Stimulated activated CD4-positive, alpha-beta T cell treated with anti-CD3 and anti-CD28 coated beads, Interleukin-1b, Interleukin-23, amount 100 ng/mL, for 1 hour (primary cell): Measurements from ENCODE around the gene EPHX1.

ENCODE experiments used
- DNase-seq, 2 donors: peaks; one replicate each; pipeline ENCODE4 v3.0.0-alpha.2; 2020; ENCODE audit warnings: low read depth in 2 of 2

The EPHX1 gene

GRCh38 chr1:225861834-225862580 lies 52.1 kb downstream of the EPHX1 start:
- DNase-seq: no peak

- DNase-seq: no peak
Observed at GRCh38 chr1:225862581-225862950, 52.6 kb downstream of the EPHX1 start.

- no peak for DNase-seq
Observed at GRCh38 chr1:225863167-225863566, 53.2 kb downstream of the EPHX1 start.

GRCh38 chr1:225865514-225865913 lies 55.6 kb downstream of the EPHX1 start:
- DNase-seq: no peak

DNA sequence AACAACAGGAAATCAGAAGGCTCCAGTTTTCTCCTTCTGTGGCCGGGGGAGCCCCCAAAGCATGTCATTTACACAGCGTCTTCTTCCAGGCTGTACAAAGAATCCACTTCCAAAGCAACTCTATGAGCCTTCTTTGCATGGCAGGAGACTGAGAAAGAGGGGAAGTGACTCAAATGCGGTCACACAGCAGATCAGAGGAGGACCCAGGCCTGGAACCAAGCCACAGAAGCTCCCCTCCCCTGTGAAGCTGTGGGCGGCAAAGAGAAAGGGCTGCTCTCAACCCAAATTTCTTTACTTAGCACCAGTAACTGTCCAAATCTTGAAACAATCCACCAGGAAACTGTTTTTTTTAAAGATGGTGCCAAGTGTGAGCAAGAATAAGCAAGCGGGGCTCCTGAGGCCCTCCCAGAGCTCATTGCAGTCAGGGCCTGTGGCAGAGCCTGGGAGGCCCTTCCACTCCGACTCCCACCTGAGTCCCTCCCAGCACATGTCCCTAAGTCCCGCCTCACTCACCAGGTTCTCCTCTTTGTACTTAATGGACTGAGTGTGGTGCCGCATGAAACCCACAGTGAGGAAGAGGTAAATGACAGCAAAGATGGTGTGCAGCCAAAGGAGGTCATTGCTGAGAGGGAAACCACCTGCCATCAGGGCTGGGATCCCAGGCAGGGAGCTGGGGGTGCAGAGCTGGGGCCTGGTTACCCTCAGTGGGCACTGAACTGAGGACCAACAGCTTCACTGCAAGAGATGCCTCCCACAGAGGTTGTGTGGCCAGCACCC lies 56.3 kb downstream of the EPHX1 start:
- peak; percentile 28 to 41 for DNase-seq

- DNase-seq: no peak
Observed at GRCh38 chr1:225866981-225867380, 57.1 kb downstream of the EPHX1 start.

DNA sequence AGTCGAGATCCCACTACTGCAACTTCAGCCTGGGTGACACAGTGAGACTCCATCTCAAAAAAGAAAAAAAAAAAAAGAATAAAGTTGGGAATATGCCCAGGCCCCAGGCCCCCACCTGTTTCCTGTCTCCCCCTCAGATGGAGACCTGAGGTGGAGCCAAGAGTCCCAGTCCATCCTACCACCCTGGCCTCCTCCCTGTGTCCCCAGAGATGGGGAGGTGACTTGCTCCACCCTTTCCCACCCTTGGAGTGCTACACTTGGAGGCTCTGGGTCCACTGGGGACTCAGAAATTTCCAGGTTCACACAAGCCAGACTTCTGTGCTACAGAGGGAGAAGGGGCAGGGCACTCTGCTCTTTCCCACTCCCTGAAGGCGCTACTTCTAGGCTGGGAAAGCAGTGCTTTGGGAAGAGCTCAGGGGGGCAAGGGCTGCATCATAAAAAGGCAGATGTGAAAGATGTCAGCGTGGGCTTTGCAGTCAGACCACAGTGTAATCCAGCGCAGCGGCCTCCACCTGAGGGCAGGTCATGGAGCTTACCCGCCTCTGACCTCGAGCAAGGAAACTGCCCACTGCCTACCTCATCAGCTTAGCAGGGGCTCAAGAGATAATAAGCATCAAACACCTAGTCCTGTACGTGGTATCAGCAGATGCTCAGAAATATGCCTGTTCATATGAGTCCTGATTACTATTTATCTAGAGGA lies 58.9 kb downstream of the EPHX1 start:
- no peak for DNase-seq

GRCh38 chr1:225870911-225871310 lies 61.0 kb downstream of the EPHX1 start:
- no peak for DNase-seq

GRCh38 chr1:225871359-225872074 lies 61.6 kb downstream of the EPHX1 start:
- DNase-seq: no peak

GRCh38 chr1:225872075-225872430 lies 62.1 kb downstream of the EPHX1 start:
- no peak for DNase-seq

DNA sequence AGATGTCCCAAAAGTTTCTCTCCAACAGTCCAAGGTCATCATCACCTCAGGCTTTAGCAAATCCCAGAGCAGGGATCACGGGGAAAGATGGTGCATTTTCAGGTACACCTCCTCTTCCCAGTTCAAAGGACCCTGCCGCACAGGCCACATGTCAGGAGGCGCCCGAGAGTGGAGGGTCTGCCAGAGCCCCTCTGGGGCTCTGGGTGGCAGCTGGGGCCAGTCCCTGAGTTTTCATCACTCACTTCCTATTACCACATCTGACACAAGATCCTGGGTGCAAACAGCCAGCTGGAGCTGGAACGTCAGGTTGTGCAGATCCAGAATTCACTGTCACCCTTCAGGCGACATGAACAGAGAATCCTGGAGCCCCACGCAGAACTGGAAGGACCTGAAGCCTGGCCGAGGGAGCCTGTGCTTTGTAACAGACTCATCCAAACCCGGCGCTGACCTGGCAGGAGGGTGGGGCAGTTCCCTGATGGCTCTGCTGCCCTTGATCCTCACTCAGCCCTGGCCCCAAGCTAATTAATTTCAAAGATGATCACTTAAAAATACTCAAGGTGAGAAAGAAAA lies 63.4 kb downstream of the EPHX1 start:
- DNase-seq: no peak

DNA sequence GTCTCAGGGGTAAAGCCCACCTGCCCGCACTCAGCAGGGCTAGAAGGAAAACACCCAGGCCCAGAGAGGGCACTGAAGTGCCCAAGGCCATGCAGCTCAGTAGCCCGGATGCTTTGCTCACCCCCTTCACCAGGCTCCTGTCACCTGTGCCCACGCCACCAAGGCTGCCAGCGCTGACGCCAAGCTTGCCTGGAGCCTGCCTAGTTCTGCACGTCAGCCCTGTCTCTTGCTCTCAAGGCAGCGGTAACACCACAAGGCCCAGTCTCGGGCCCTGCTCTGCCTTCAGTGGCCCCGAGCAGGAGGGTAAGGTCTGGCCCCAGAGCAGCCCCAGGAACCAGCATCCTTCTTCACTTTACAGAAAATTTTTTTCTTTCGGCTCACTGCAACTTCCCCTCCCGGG lies 64.5 kb downstream of the EPHX1 start:
- DNase-seq: no peak

DNA sequence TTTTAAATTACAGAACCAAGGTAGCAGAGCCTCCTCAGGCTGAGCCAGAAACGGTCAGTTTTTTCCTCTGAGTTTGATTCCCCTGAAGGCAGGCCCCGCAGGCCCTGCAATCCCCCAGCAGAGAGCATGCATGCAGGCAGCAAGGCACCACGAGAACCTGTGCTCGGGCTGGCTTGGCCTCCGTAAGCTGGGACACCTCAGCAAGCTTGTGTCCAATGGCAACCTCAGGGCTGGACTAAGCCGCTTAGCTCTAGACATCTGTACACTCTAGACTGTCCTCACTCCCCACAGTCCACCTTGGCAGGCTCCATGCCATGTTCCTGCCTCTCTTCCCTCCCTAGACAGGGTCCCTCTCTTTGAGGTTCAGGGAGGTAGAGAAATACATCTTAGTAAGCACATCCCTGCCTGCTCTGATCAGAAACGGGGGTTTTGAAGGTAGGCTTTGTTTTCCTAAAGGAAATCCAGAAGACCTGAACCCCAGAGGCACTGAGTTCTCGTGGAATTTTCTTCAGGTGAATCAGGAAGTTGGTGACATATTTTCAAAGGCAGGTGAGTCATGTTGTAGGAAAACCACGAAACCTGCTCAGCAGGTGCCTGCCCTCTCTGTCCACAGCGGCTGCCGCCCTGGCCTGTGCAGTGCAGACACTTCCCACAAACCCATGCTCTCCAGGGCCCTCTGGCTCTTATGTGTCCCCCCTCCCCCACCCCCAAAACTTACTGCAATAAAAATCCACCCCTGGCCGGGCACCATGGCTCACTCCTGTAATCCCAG lies 65.3 kb downstream of the EPHX1 start:
- DNase-seq: no peak

GRCh38 chr1:225876900-225877510 lies 67.1 kb downstream of the EPHX1 start:
- no peak for DNase-seq

- DNase-seq: no peak
Observed at GRCh38 chr1:225877580-225877979, 67.7 kb downstream of the EPHX1 start.

DNA sequence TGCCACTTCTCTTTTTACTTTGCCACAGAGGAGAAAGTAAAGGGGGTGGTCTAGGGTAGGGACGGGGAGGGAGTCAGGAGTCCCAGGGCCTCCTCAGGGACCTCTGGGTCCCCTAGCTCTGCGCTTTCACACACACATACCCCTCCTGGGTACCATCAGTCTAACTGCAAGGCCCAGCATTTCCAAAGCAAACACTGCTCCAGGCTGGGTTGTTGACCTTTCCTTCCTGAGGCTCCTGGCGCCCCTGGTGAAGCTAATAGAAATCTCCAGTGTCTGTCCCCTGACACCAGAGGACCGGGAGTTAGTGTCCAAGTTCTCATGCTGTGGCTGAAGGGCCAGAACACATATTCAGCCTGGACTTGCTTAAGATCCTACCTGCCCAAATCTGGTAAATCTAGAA lies 68.4 kb downstream of the EPHX1 start:
- no peak for DNase-seq

- no peak for DNase-seq
Observed at GRCh38 chr1:225879521-225880221, 69.7 kb downstream of the EPHX1 start.

- DNase-seq: no peak
Observed at GRCh38 chr1:225880222-225880588, 70.3 kb downstream of the EPHX1 start.

DNA sequence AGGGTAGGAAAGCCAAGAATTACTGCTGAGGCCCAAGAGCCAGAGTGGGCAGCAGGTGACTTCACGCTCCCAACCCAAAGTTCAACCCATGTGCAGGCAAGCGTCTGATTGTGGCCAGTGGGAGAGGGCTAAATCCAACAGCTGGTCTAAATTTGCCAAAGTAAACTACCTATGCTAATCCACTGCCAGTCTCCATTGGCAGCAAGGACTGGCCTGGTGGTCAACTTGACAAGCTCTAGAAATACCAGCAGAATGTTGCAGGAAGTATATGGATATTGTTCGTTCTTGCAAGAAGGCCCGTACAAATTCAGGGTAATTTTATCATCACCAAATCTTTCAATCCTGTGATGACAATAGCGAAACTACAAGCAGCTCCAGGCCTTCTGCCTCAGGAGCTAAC lies 70.7 kb downstream of the EPHX1 start:
- no peak for DNase-seq
